Mucosa of descending colon (tissue), 3 donors: Measurements from ENCODE around the gene ING1. TPM values are rescaled to one million over a fixed set of nuclear protein-coding genes. Genes with fewer than 3 reads are reported as not detected.
"Not testable (repeated sequence)": the region's sequence is repeated elsewhere in the genome, so short reads cannot be mapped to it uniquely, and the experiment has no call there.

Source experiments
- ATAC-seq: fragments of 200-7000 bp; cut with Tn5 transposase; one replicate; pipeline ENCODE4 v1.9.1; 2020; ENCODE audit warnings: mild to moderate bottlenecking, moderate library complexity
- DNase-seq, 3 donors: peaks; one replicate each; pipeline ENCODE4 v3.0.0-alpha.2; 2020
- H3K36me3 ChIP-seq: fragments of 200-600 bp; one replicate; pipeline ENCODE4 v1.8.0; 2021; ENCODE audit warnings: low read depth, mild to moderate bottlenecking
- H3K4me1 ChIP-seq: fragments of 200-600 bp; one replicate; pipeline ENCODE4 v1.8.0; 2021; ENCODE audit warnings: low read depth, mild to moderate bottlenecking
- H3K4me3 ChIP-seq: fragments of 200-600 bp; one replicate; pipeline ENCODE4 v1.8.0; 2021; ENCODE audit warnings: mild to moderate bottlenecking
- H3K9me3 ChIP-seq: fragments of 200-600 bp; one replicate; pipeline ENCODE4 v1.8.0; 2021; ENCODE audit warnings: mild to moderate bottlenecking
- intact Hi-C, 2 donors: fragments of 100-400 bp; cut with DNase I in 1 of 2; cut with micrococcal nuclease in 1 of 2; formaldehyde crosslinking; loops; one replicate each; pipeline versions ENCODE4 v1.11.0 to v1.11.1; 2022; cut with DNase I, micrococcal nuclease
- total RNA-seq, 3 donors: library from RNA; stranded (reverse); fragmentation: NEBNext Ultra II Directional in 2 of 3; extraction: Animal tissue kit (Norgen Biotek cat#: 25700) in 2 of 3; gene quantifications; one replicate each; pipeline versions ENCODE4 v1.2.1 to v1.2.4, GENCODE V29; 2021 to 2023
- TF ChIP-seq, protein P1 (sequence below): fragments of 200-600 bp; IDR thresholded peaks from one replicate; pipeline ENCODE4 v1.8.0; 2022; ENCODE audit warnings: antibody characterized with exemption, mild to moderate bottlenecking
- donor health status: DM: no; HTN: no; CAD: no; lungs with moderate emphysema.
- donor health status: DM: no; HTN: no; CAD: no.
- donor health status: DM: no; HTN: yes; CAD: no.

Gene ING1
- total RNA-seq, 3 donors from 2014 or later: 11.8 to 18.0 (median 13.8) TPM

DNA sequence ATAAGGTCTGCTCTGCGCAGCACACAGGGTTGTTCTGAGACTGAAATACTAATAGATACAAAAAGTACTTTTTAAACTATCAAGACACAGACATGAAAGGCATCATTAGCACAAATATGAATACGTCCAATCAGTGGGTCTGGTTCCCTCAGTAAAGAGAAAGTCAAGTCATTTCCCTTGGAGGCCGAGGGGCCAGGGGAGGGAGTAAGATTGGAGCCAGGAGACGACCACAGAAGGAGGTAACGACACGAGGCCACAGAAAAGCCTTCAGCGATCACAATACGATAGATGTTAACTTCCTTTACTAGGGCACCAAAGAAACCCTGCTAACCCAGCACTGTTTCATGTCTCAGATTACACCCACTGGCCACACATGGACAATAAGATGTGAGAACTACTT is 12.9 kb upstream of the ING1 start:
- TF ChIP-seq, protein P1, sequence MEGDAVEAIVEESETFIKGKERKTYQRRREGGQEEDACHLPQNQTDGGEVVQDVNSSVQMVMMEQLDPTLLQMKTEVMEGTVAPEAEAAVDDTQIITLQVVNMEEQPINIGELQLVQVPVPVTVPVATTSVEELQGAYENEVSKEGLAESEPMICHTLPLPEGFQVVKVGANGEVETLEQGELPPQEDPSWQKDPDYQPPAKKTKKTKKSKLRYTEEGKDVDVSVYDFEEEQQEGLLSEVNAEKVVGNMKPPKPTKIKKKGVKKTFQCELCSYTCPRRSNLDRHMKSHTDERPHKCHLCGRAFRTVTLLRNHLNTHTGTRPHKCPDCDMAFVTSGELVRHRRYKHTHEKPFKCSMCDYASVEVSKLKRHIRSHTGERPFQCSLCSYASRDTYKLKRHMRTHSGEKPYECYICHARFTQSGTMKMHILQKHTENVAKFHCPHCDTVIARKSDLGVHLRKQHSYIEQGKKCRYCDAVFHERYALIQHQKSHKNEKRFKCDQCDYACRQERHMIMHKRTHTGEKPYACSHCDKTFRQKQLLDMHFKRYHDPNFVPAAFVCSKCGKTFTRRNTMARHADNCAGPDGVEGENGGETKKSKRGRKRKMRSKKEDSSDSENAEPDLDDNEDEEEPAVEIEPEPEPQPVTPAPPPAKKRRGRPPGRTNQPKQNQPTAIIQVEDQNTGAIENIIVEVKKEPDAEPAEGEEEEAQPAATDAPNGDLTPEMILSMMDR: no peak
- Histone ChIP-seq H3K4me1 (no peaks in the 10 kb centered on the region), H3K36me3 (no peaks in the 10 kb centered on the region), H3K4me3 (no peak overlapping the region), H3K9me3 (no peaks in the 10 kb centered on the region)
- intact Hi-C loops: no loop called here
- DNase-seq: no peak
- ATAC-seq: no peak

DNA sequence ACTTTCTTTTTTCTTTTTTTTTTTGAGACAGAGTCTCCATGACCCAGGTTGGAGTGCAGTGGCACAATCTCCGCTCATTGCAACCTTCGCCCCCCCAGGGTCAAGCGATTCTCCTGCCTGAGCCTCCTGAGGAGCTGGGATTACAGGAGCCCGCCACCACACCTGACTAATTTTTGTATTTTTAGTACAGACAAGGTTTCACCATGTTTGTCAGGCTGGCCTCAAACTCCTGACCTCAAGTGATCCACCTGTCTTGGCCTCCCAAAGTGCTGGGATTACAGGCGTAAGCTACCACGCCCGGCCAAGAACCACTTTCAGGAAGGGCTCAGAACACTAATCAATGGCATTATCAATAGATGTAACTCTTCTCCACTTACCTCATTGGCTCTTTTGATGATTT is 12.4 kb upstream of the ING1 start:
- DNase-seq, H3K4me1 ChIP-seq, H3K36me3 ChIP-seq, intact Hi-C loops, ATAC-seq, H3K4me3 ChIP-seq, H3K9me3 ChIP-seq: not testable (repeated sequence)

- Histone ChIP-seq H3K36me3 (no peaks in the 10 kb centered on the region), H3K4me3 (no peak overlapping the region)
- intact Hi-C loops: no loop called here
Measured at GRCh38 chr13:110702089-110702488, 11.4 kb upstream of the ING1 start.

DNA sequence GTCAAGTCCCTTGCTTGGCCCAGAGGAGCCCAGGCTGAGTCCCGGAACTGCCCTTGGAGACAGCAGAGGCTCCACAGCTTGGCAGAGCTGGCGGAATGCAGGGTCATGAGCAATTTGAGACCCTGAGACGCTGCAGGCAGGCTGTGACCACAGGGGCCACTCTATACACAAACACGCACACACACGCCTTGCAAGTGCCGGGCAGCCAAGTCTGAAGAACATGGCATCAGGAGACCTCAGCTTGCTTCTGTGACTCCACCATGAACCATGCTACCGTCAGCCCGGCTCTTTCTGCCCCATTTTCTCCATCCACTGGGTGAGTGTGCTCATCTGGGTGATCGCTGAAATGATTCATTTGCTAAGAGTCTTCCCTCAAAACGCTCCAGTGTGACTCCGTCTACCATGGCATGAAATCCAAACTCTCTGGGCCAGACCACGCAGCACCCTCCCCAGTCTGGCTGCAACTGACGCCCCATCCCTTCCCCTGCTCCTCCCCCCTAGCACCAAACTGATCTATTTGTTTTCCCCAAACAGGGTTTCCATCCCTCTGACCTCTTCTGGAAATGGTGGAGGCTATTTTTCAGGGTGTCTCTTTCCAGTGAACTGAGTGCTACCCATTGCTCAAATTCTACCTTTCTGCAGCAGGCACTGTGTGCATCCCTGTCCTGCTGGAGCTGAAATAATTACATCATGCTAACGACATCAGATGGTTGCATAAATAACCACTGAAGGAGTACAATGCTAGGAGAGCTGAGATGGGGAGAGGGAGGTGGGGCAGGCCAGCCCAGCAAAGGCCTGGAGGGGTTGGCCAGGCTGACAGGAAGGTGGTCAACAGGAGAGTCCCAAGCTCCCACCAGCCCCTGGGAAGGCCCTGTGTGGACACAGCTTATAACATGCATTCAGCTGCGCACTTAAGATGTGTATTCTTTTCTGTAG is 10.6 kb upstream of the ING1 start:
- H3K9me3 ChIP-seq: no peaks in the 10 kb centered on the region
- DNase-seq (no peak), ATAC-seq (no peak)
- H3K36me3 ChIP-seq: no peaks in the 10 kb centered on the region
- TF ChIP-seq, protein P1: no peak
- H3K4me1 ChIP-seq: peaks cover 7% of the 10 kb centered on the region
- H3K4me3 ChIP-seq: no peak overlapping the region
- intact Hi-C loops: no loop called here

More at GRCh38 chr13:110702089-110702488, 11.4 kb upstream of the ING1 start:
- peaks cover 7% of the 10 kb centered on the region for H3K4me1 ChIP-seq
- DNase-seq (no peak), ATAC-seq (no peak)
- TF ChIP-seq, protein P1: no peak
- H3K9me3 ChIP-seq: no peaks in the 10 kb centered on the region

GRCh38 chr13:110705356-110705825 is 8.1 kb upstream of the ING1 start:
- intact Hi-C loops: no loop called here
- Histone ChIP-seq H3K36me3 (no peaks in the 10 kb centered on the region), H3K9me3 (no peaks in the 10 kb centered on the region), H3K4me1 (peaks cover 7% of the 10 kb centered on the region), H3K4me3 (peak overlapping the region; percentile 63)
- TF ChIP-seq, protein P1: no peak
- DNase-seq: no peak
- ATAC-seq: no peak

- intact Hi-C loops: no loop called here
- H3K4me3 ChIP-seq: peak within 1 kb of the TSS; percentile 63
- TF ChIP-seq, protein P1: no peak
- no peaks in the 10 kb centered on the region for H3K9me3 ChIP-seq
- H3K36me3 ChIP-seq: no peaks in the 10 kb centered on the region
- peak; percentile 98 for ATAC-seq
- DNase-seq: peak; percentile 96 to 99 (median 97)
- H3K4me1 ChIP-seq: peaks cover 10% of the 10 kb centered on the region
Measured at GRCh38 chr13:110705826-110706569, 7.5 kb upstream of the ING1 start, which contains the start of gene CARS2. Gene CARS2, minus strand, starts transcription at chr13:110706116. Its CDS starts 23 bp downstream, at chr13:110706093.
